ENCODE results near the gene PELI2.

Gene PELI2

GRCh38 chr14:56202256-56202655, 84.0 kb downstream of the PELI2 start:
- Histone ChIP-seq H3K27me3 (ENCODE audit: insufficient read depth, low read length) (no peaks in the 10 kb centered on the region), H3K9me3 (ENCODE audit: low read length) (no peaks in the 10 kb centered on the region), H3K4me3 (ENCODE audit: low read depth, low read length, poor library complexity, severe bottlenecking) (no peak overlapping the region), H3K27ac (ENCODE audit: low read depth, low read length, poor library complexity, severe bottlenecking) (no peak overlapping the region), H4K20me1 (ENCODE audit: insufficient read depth, low read length) (no peaks in the 10 kb centered on the region), H3K79me2 (ENCODE audit: insufficient read depth, low read length) (no peaks in the 10 kb centered on the region), H3K4me2 (ENCODE audit: low read length) (no peak overlapping the region), H3F3A (ENCODE audit: insufficient read depth, low read length) (no peaks in the 10 kb centered on the region), H3K9ac (ENCODE audit: low read length) (no peak overlapping the region), H3K9me2 (ENCODE audit: low read depth, low read length) (no peaks in the 10 kb centered on the region), H2AFZ (ENCODE audit: low read length) (no peak overlapping the region), H3K4me1 (ENCODE audit: insufficient read depth, low read length, severe bottlenecking) (peaks cover 49% of the 10 kb centered on the region), H3K36me3 (ENCODE audit: insufficient read depth, low read length) (no peaks in the 10 kb centered on the region; the same call in 1 of the 2 replicates)
- TF ChIP-seq EZH2 (IDR thresholded peaks at IDR 0.05; ENCODE audit: borderline replicate concordance, low read length) (no peak), CTCF (IDR thresholded peaks at IDR 0.05; ENCODE audit: low read length) (no peak)

GRCh38 chr14:56205881-56206280, 87.7 kb downstream of the PELI2 start:
- H3K9me2 ChIP-seq (ENCODE audit: low read depth, low read length): no peaks in the 10 kb centered on the region
- H3K4me2 ChIP-seq (ENCODE audit: low read length): no peak overlapping the region
- H2AFZ ChIP-seq (ENCODE audit: low read length): no peak overlapping the region
- no peaks in the 10 kb centered on the region for H3K27me3 ChIP-seq (ENCODE audit: insufficient read depth, low read length)
- no peak overlapping the region for H3K9ac ChIP-seq (ENCODE audit: low read length)
- no peak overlapping the region for H3K27ac ChIP-seq (ENCODE audit: low read depth, low read length, poor library complexity, severe bottlenecking)
- H4K20me1 ChIP-seq (ENCODE audit: insufficient read depth, low read length): no peaks in the 10 kb centered on the region
- no peaks in the 10 kb centered on the region for H3K9me3 ChIP-seq (ENCODE audit: low read length)
- no peaks in the 10 kb centered on the region for H3F3A ChIP-seq (ENCODE audit: insufficient read depth, low read length)
- no peaks in the 10 kb centered on the region; the same call in 1 of the 2 replicates for H3K36me3 ChIP-seq (ENCODE audit: insufficient read depth, low read length)
- TF ChIP-seq EZH2 (IDR thresholded peaks at IDR 0.05; ENCODE audit: borderline replicate concordance, low read length): no peak
- TF ChIP-seq CTCF (IDR thresholded peaks at IDR 0.05; ENCODE audit: low read length): no peak
- no peak overlapping the region for H3K4me3 ChIP-seq (ENCODE audit: low read depth, low read length, poor library complexity, severe bottlenecking)
- H3K4me1 ChIP-seq (ENCODE audit: insufficient read depth, low read length, severe bottlenecking): peaks cover 20% of the 10 kb centered on the region
- no peaks in the 10 kb centered on the region for H3K79me2 ChIP-seq (ENCODE audit: insufficient read depth, low read length)

- H3K4me2 ChIP-seq (ENCODE audit: low read length): no peak overlapping the region
- no peaks in the 10 kb centered on the region; the same call in 1 of the 2 replicates for H3K36me3 ChIP-seq (ENCODE audit: insufficient read depth, low read length)
- TF ChIP-seq CTCF (IDR thresholded peaks at IDR 0.05; ENCODE audit: low read length) (no peak), EZH2 (IDR thresholded peaks at IDR 0.05; ENCODE audit: borderline replicate concordance, low read length) (no peak)
- no peak overlapping the region for H2AFZ ChIP-seq (ENCODE audit: low read length)
- H3K4me3 ChIP-seq (ENCODE audit: low read depth, low read length, poor library complexity, severe bottlenecking): no peak overlapping the region
- no peaks in the 10 kb centered on the region for H4K20me1 ChIP-seq (ENCODE audit: insufficient read depth, low read length)
- H3F3A ChIP-seq (ENCODE audit: insufficient read depth, low read length): no peaks in the 10 kb centered on the region
- no peaks in the 10 kb centered on the region for H3K27me3 ChIP-seq (ENCODE audit: insufficient read depth, low read length)
- no peaks in the 10 kb centered on the region for H3K9me3 ChIP-seq (ENCODE audit: low read length)
- H3K4me1 ChIP-seq (ENCODE audit: insufficient read depth, low read length, severe bottlenecking): peaks cover 20% of the 10 kb centered on the region
- H3K9me2 ChIP-seq (ENCODE audit: low read depth, low read length): no peaks in the 10 kb centered on the region
- H3K79me2 ChIP-seq (ENCODE audit: insufficient read depth, low read length): no peaks in the 10 kb centered on the region
- H3K9ac ChIP-seq (ENCODE audit: low read length): no peak overlapping the region
- H3K27ac ChIP-seq (ENCODE audit: low read depth, low read length, poor library complexity, severe bottlenecking): no peak overlapping the region
These were observed 88.4 kb downstream of the PELI2 start for GRCh38 chr14:56206596-56206995.

All from OCI-LY1 (cell line).